MCF 10A (cell line): ENCODE measurements around the gene SCAF11. TPM values are rescaled to one million over a fixed set of nuclear protein-coding genes. Genes with fewer than 3 reads are reported as not detected.

ENCODE experiments used
- BruUV-seq: library from RNA; stranded (reverse); fragments of 400-500 nt; replicated peaks from 2 replicates; lab custom pipeline; 2021; lab: Mats Ljungman, UMichigan
- CTCF ChIA-PET: fragments of 300-600 bp; sonication (Branson Sonifier 250); formaldehyde crosslinking; extraction: SDS; loops from one replicate; lab custom pipeline; 2021; ENCODE audit warnings: antibody characterized with exemption, inconsistent platforms; lab: Yijun Ruan, JAX
- POLR2A ChIA-PET: fragments of 300-600, 350-650 bp; sonication (Branson Sonifier 250); formaldehyde crosslinking; extraction: SDS; loops from one replicate; lab custom pipeline; 2020; ENCODE audit warnings: antibody characterized with exemption, inconsistent platforms; lab: Yijun Ruan, JAX
- DNase-seq: peaks from one replicate; pipeline ENCODE4 v3.0.0-alpha.2; 2018; ENCODE audit not compliant: unreplicated experiment
- H3K27ac Mint-ChIP-seq: one replicate; pipeline ENCODE4 v1.8.0; 2022; ENCODE audit warnings: mild to moderate bottlenecking, low read depth, mixed read lengths; ENCODE audit not compliant: unreplicated experiment
- H3K27me3 Mint-ChIP-seq: one replicate; pipeline ENCODE4 v1.8.0; 2022; ENCODE audit warnings: mixed read lengths; ENCODE audit not compliant: insufficient read depth, unreplicated experiment
- H3K36me3 Mint-ChIP-seq: one replicate; pipeline ENCODE4 v1.8.0; 2022; ENCODE audit warnings: mild to moderate bottlenecking, moderate library complexity, mixed read lengths; ENCODE audit not compliant: insufficient read depth, unreplicated experiment
- H3K4me1 Mint-ChIP-seq: one replicate; pipeline ENCODE4 v1.8.0; 2022; ENCODE audit warnings: mixed read lengths; ENCODE audit not compliant: insufficient read depth, unreplicated experiment
- H3K4me3 Mint-ChIP-seq: one replicate; pipeline ENCODE4 v1.8.0; 2022; ENCODE audit warnings: mild to moderate bottlenecking, moderate library complexity, mixed read lengths; ENCODE audit not compliant: unreplicated experiment
- H3K9me3 Mint-ChIP-seq: one replicate; pipeline ENCODE4 v1.8.0; 2022; ENCODE audit warnings: mixed read lengths; ENCODE audit not compliant: unreplicated experiment
- intact Hi-C: fragments of 100-400 bp; cut with micrococcal nuclease; formaldehyde crosslinking; loops from 2 replicates; pipeline ENCODE4 v1.14.1; 2022
- total RNA-seq: library from RNA; stranded (reverse); gene quantifications from 2 replicates; pipeline ENCODE4 v1.2.3, GENCODE V29; 2022
- TF ChIP-seq, protein P1 (sequence below): fragments of 200-600 bp; IDR thresholded peaks from one replicate; pipeline ENCODE4 v1.8.0; 2022; ENCODE audit warnings: antibody characterized with exemption, mild to moderate bottlenecking; ENCODE audit not compliant: unreplicated experiment

The SCAF11 gene
- total RNA-seq, 1 experiment from 2014 or later = 107 TPM

DNA sequence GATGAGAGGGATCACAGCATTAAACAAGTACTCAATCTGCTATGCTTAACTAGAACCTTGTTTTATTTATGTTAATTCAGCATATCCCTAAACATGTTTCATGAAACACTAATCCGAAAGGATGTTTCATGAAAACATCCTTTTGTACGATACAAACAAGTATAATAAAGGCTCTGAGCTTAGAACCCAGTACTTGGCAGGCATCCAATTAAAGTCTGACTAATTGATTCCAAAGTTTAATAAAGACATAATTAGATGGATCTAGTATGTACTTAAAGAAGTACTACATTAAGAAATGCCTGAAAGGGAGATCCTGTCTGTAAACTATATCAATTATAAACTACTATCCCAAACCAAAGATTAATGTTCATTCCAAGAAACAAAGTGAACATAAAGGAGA lies 51.8 kb downstream of the SCAF11 start:
- no peaks in the 10 kb centered on the region for H3K27me3 Mint-ChIP-seq
- DNase-seq = no peak
- no peaks in the 10 kb centered on the region for H3K4me1 Mint-ChIP-seq
- H3K27ac Mint-ChIP-seq = no peak overlapping the region
- peaks cover 6% of the 10 kb centered on the region for H3K9me3 Mint-ChIP-seq
- CTCF ChIA-PET = no interaction called here
- BruUV-seq = no TSS peak
- peaks cover 38% of the 10 kb centered on the region for H3K36me3 Mint-ChIP-seq
- H3K4me3 Mint-ChIP-seq = no peak overlapping the region
- POLR2A ChIA-PET = no interaction called here
- intact Hi-C loops = no loop called here
- TF ChIP-seq, protein P1, sequence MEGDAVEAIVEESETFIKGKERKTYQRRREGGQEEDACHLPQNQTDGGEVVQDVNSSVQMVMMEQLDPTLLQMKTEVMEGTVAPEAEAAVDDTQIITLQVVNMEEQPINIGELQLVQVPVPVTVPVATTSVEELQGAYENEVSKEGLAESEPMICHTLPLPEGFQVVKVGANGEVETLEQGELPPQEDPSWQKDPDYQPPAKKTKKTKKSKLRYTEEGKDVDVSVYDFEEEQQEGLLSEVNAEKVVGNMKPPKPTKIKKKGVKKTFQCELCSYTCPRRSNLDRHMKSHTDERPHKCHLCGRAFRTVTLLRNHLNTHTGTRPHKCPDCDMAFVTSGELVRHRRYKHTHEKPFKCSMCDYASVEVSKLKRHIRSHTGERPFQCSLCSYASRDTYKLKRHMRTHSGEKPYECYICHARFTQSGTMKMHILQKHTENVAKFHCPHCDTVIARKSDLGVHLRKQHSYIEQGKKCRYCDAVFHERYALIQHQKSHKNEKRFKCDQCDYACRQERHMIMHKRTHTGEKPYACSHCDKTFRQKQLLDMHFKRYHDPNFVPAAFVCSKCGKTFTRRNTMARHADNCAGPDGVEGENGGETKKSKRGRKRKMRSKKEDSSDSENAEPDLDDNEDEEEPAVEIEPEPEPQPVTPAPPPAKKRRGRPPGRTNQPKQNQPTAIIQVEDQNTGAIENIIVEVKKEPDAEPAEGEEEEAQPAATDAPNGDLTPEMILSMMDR = no peak

- POLR2A ChIA-PET = no interaction called here
Observed at GRCh38 chr12:45934956-45935355, 55.4 kb downstream of the SCAF11 start.

GRCh38 chr12:45933504-45933903 lies 56.9 kb downstream of the SCAF11 start:
- Mint-ChIP-seq H3K36me3 (peaks cover 45% of the 10 kb centered on the region), H3K4me3 (no peak overlapping the region), H3K4me1 (no peaks in the 10 kb centered on the region), H3K27me3 (no peaks in the 10 kb centered on the region), H3K27ac (no peak overlapping the region), H3K9me3 (no peaks in the 10 kb centered on the region)
- ChIA-PET CTCF (interaction anchor here (0.7 to 1.3 kb wide), 2 partner anchors 19 to 23 kb away, joined by 3 to 4 read pairs; no protein-coding TSS in a partner anchor), POLR2A (interaction anchor here (1.1 kb wide), 1 partner anchor 9 kb away, joined by 5 read pairs; no protein-coding TSS in a partner anchor)
- no peak for DNase-seq
- TF ChIP-seq, protein P1 = no peak
- BruUV-seq = no TSS peak
- intact Hi-C loops = no loop called here

More at GRCh38 chr12:45934956-45935355, 55.4 kb downstream of the SCAF11 start:
- no peaks in the 10 kb centered on the region for H3K9me3 Mint-ChIP-seq
- H3K36me3 Mint-ChIP-seq = peaks cover 33% of the 10 kb centered on the region
- no peak overlapping the region for H3K4me3 Mint-ChIP-seq
- no peak overlapping the region for H3K27ac Mint-ChIP-seq
- H3K4me1 Mint-ChIP-seq = no peaks in the 10 kb centered on the region
- no peak for DNase-seq
- CTCF ChIA-PET = interaction anchor here (0.6 to 0.9 kb wide), 2 partner anchors 55 to 676 kb away, joined by 3 read pairs; no protein-coding TSS in a partner anchor
- TF ChIP-seq, protein P1 = no peak
- H3K27me3 Mint-ChIP-seq = no peaks in the 10 kb centered on the region
- intact Hi-C loops = no loop called here
- BruUV-seq = no TSS peak

GRCh38 chr12:45930369-45930768 lies 60.0 kb downstream of the SCAF11 start:
- ChIA-PET CTCF (interaction anchor here (0.5 kb wide), 1 partner anchor 58 kb away, joined by 3 read pairs; no protein-coding TSS in a partner anchor), POLR2A (interaction anchor here (0.9 to 1.6 kb wide), 2 partner anchors 10 to 17 kb away, joined by 3 read pairs; no protein-coding TSS in a partner anchor)
- no peak for DNase-seq
- intact Hi-C loops = no loop called here
- Mint-ChIP-seq H3K4me1 (no peaks in the 10 kb centered on the region), H3K4me3 (no peak overlapping the region), H3K36me3 (peaks cover 64% of the 10 kb centered on the region), H3K27ac (no peak overlapping the region), H3K27me3 (no peaks in the 10 kb centered on the region), H3K9me3 (no peaks in the 10 kb centered on the region)
- TF ChIP-seq, protein P1 = no peak
- BruUV-seq = no TSS peak
